ENCODE measurements around the gene ZMIZ1.

ZMIZ1 gene

GRCh38 chr10:79252971-79253370, 184.2 kb downstream of the ZMIZ1 start:
- no peaks in the 10 kb centered on the region for H3K27me3 Mint-ChIP-seq
- DNase-seq, result no peak
- peak overlapping the region; percentile 57 for H3K27ac Mint-ChIP-seq
- peaks cover 40 to 66% of the 10 kb centered on the region in 2 donors for H3K36me3 Mint-ChIP-seq
- H3K9me3 Mint-ChIP-seq, result no peaks in the 10 kb centered on the region
- H3K4me1 Mint-ChIP-seq, result peaks cover 79 to 99% of the 10 kb centered on the region in 2 donors
- no peak for ATAC-seq (replicated peaks)
- H3K4me3 Mint-ChIP-seq, result no peak overlapping the region

- no peak for ATAC-seq (replicated peaks)
- Mint-ChIP-seq H3K27ac (peak overlapping the region; percentile 67), H3K36me3 (peaks cover 43 to 68% of the 10 kb centered on the region in 2 donors), H3K4me1 (peaks cover 79 to 99% of the 10 kb centered on the region in 2 donors), H3K27me3 (no peaks in the 10 kb centered on the region), H3K4me3 (no peak overlapping the region), H3K9me3 (no peaks in the 10 kb centered on the region)
- no peak for DNase-seq
Observed at GRCh38 chr10:79253704-79254103, 184.9 kb downstream of the ZMIZ1 start.

- H3K4me3 Mint-ChIP-seq, result peak overlapping the region; percentile 20 to 66
- no peaks in the 10 kb centered on the region for H3K9me3 Mint-ChIP-seq
- no peak for DNase-seq
- peaks cover 80 to 99% of the 10 kb centered on the region in 2 donors for H3K4me1 Mint-ChIP-seq
- peak overlapping the region; percentile 67 for H3K27ac Mint-ChIP-seq
- no peaks in the 10 kb centered on the region for H3K27me3 Mint-ChIP-seq
- no peak for ATAC-seq (replicated peaks)
- H3K36me3 Mint-ChIP-seq, result peaks cover 50 to 71% of the 10 kb centered on the region in 2 donors
Observed at GRCh38 chr10:79254333-79255006, 185.7 kb downstream of the ZMIZ1 start.

GRCh38 chr10:79255007-79255507, 186.3 kb downstream of the ZMIZ1 start:
- no peaks in the 10 kb centered on the region for H3K9me3 Mint-ChIP-seq
- H3K27ac Mint-ChIP-seq, result peak overlapping the region; percentile 65
- H3K4me3 Mint-ChIP-seq, result peak overlapping the region; percentile 46 to 68
- peaks cover 81 to 99% of the 10 kb centered on the region in 2 donors for H3K4me1 Mint-ChIP-seq
- ATAC-seq (replicated peaks) (peak; percentile 55 to 62), DNase-seq (no peak)
- peaks cover 54 to 76% of the 10 kb centered on the region in 2 donors for H3K36me3 Mint-ChIP-seq
- no peaks in the 10 kb centered on the region for H3K27me3 Mint-ChIP-seq

- peaks cover 76 to 99% of the 10 kb centered on the region in 2 donors for H3K4me1 Mint-ChIP-seq
- H3K27ac Mint-ChIP-seq, result peak overlapping the region; percentile 78
- H3K36me3 Mint-ChIP-seq, result peaks cover 49 to 66% of the 10 kb centered on the region in 2 donors
- H3K27me3 Mint-ChIP-seq, result no peaks in the 10 kb centered on the region
- DNase-seq (no peak), ATAC-seq (replicated peaks) (no peak)
- peak overlapping the region in 1 of 2 donors; percentile 46 for H3K4me3 Mint-ChIP-seq
- no peaks in the 10 kb centered on the region for H3K9me3 Mint-ChIP-seq
Observed at GRCh38 chr10:79256264-79256806, 187.6 kb downstream of the ZMIZ1 start.

GRCh38 chr10:79258894-79259293, 190.1 kb downstream of the ZMIZ1 start:
- ATAC-seq (replicated peaks) (no peak), DNase-seq (no peak)
- Mint-ChIP-seq H3K4me1 (peaks cover 75 to 99% of the 10 kb centered on the region in 2 donors), H3K36me3 (peaks cover 47 to 63% of the 10 kb centered on the region in 2 donors), H3K9me3 (no peaks in the 10 kb centered on the region), H3K27ac (no peak overlapping the region), H3K4me3 (no peak overlapping the region), H3K27me3 (no peaks in the 10 kb centered on the region)

GRCh38 chr10:79259834-79260233, 191.1 kb downstream of the ZMIZ1 start:
- Mint-ChIP-seq H3K4me3 (peak overlapping the region in 1 of 2 donors; percentile 55), H3K27me3 (no peaks in the 10 kb centered on the region), H3K27ac (peak overlapping the region; percentile 82), H3K9me3 (no peaks in the 10 kb centered on the region), H3K36me3 (peaks cover 56 to 71% of the 10 kb centered on the region in 2 donors), H3K4me1 (peaks cover 78 to 99% of the 10 kb centered on the region in 2 donors)
- ATAC-seq (replicated peaks) (no peak), DNase-seq (no peak)

GRCh38 chr10:79260811-79261740, 192.3 kb downstream of the ZMIZ1 start:
- ATAC-seq (replicated peaks) (no peak), DNase-seq (no peak)
- Mint-ChIP-seq H3K27me3 (no peaks in the 10 kb centered on the region), H3K4me1 (peaks cover 79 to 99% of the 10 kb centered on the region in 2 donors), H3K27ac (no peak overlapping the region), H3K4me3 (peak overlapping the region in 1 of 2 donors; percentile 4), H3K36me3 (peaks cover 58 to 68% of the 10 kb centered on the region in 2 donors), H3K9me3 (no peaks in the 10 kb centered on the region)

- no peak overlapping the region for H3K27ac Mint-ChIP-seq
- DNase-seq (no peak), ATAC-seq (replicated peaks) (no peak)
- no peak overlapping the region for H3K4me3 Mint-ChIP-seq
- peaks cover 81 to 99% of the 10 kb centered on the region in 2 donors for H3K4me1 Mint-ChIP-seq
- H3K36me3 Mint-ChIP-seq, result peaks cover 57 to 61% of the 10 kb centered on the region in 2 donors
- no peaks in the 10 kb centered on the region for H3K27me3 Mint-ChIP-seq
- no peaks in the 10 kb centered on the region for H3K9me3 Mint-ChIP-seq
Observed at GRCh38 chr10:79262131-79262530, 193.4 kb downstream of the ZMIZ1 start.

- DNase-seq (no peak), ATAC-seq (replicated peaks) (peak in 1 of 2 donors; percentile 22)
- H3K36me3 Mint-ChIP-seq, result peaks cover 53 to 58% of the 10 kb centered on the region in 2 donors
- H3K9me3 Mint-ChIP-seq, result no peaks in the 10 kb centered on the region
- H3K4me3 Mint-ChIP-seq, result no peak overlapping the region
- H3K4me1 Mint-ChIP-seq, result peaks cover 79 to 100% of the 10 kb centered on the region in 2 donors
- H3K27me3 Mint-ChIP-seq, result no peaks in the 10 kb centered on the region
- peak overlapping the region; percentile 59 for H3K27ac Mint-ChIP-seq
Observed at GRCh38 chr10:79262959-79263746, 194.4 kb downstream of the ZMIZ1 start.

GRCh38 chr10:79263939-79264338, 195.2 kb downstream of the ZMIZ1 start:
- peaks cover 80 to 100% of the 10 kb centered on the region in 2 donors for H3K4me1 Mint-ChIP-seq
- H3K36me3 Mint-ChIP-seq, result peaks cover 54 to 58% of the 10 kb centered on the region in 2 donors
- H3K9me3 Mint-ChIP-seq, result no peaks in the 10 kb centered on the region
- H3K4me3 Mint-ChIP-seq, result peak overlapping the region in 1 of 2 donors; percentile 45
- H3K27me3 Mint-ChIP-seq, result no peaks in the 10 kb centered on the region
- DNase-seq, result no peak
- peak overlapping the region; percentile 59 for H3K27ac Mint-ChIP-seq
- ATAC-seq (replicated peaks), result no peak

- H3K4me1 Mint-ChIP-seq, result peaks cover 80 to 98% of the 10 kb centered on the region in 2 donors
- DNase-seq, result no peak
- H3K36me3 Mint-ChIP-seq, result peaks cover 54 to 57% of the 10 kb centered on the region in 2 donors
- peak overlapping the region in 1 of 2 donors; percentile 45 for H3K4me3 Mint-ChIP-seq
- no peaks in the 10 kb centered on the region for H3K9me3 Mint-ChIP-seq
- H3K27ac Mint-ChIP-seq, result peak overlapping the region; percentile 59
- H3K27me3 Mint-ChIP-seq, result no peaks in the 10 kb centered on the region
- no peak for ATAC-seq (replicated peaks)
Observed at GRCh38 chr10:79264942-79265341, 196.2 kb downstream of the ZMIZ1 start.

GRCh38 chr10:79266084-79266483, 197.3 kb downstream of the ZMIZ1 start:
- H3K4me3 Mint-ChIP-seq, result peak overlapping the region; percentile 68 to 72
- peaks cover 55 to 63% of the 10 kb centered on the region in 2 donors for H3K36me3 Mint-ChIP-seq
- DNase-seq (peak; percentile 79), ATAC-seq (replicated peaks) (peak; percentile 68 to 71)
- H3K4me1 Mint-ChIP-seq, result peaks cover 82 to 98% of the 10 kb centered on the region in 2 donors
- H3K9me3 Mint-ChIP-seq, result no peaks in the 10 kb centered on the region
- H3K27ac Mint-ChIP-seq, result peak overlapping the region; percentile 96
- H3K27me3 Mint-ChIP-seq, result no peaks in the 10 kb centered on the region

Measured in stimulated activated naive B cell treated with anti-CD40 and anti-IgM and Interleukin-4, amounts not matched to agents 10 μg/mL and 1 μg/mL and 100 μg/mL, for 72 hours (primary cell).